ENCODE data around the gene METTL6.

The METTL6 gene

DNA sequence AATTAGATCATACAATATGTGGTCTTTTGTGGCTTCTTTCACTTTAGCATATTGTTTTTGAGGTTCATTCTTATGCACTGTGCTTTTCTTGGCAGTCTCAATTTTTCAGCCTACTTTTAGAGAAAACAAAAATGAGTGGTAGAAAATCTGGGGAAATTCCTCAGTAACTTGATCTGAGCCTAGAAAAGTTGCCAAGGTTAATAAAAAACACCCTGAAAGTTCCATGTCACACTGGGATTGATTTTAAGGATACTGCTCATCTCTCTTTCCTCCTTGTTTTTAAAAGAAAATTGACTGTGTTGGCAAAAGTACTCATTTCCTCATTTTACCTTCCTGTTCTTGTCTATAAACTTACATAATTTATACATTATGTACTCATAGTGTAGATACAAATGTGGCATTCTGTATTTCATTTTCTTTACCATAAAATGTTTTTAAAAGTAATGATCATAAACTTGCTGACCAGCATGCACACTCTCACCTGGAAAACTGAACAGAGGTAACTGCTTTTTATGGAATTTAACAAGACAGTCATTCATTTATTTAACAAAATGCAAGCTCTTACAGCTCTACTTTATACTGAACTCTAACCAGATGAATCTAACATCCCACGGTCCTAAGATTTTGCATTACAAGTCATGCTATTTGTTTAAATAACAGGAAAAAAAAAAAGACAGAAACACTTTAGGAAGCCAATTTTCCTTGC is 66.4 kb downstream of the METTL6 start:
- TF ChIP-seq, protein P1, sequence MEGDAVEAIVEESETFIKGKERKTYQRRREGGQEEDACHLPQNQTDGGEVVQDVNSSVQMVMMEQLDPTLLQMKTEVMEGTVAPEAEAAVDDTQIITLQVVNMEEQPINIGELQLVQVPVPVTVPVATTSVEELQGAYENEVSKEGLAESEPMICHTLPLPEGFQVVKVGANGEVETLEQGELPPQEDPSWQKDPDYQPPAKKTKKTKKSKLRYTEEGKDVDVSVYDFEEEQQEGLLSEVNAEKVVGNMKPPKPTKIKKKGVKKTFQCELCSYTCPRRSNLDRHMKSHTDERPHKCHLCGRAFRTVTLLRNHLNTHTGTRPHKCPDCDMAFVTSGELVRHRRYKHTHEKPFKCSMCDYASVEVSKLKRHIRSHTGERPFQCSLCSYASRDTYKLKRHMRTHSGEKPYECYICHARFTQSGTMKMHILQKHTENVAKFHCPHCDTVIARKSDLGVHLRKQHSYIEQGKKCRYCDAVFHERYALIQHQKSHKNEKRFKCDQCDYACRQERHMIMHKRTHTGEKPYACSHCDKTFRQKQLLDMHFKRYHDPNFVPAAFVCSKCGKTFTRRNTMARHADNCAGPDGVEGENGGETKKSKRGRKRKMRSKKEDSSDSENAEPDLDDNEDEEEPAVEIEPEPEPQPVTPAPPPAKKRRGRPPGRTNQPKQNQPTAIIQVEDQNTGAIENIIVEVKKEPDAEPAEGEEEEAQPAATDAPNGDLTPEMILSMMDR (IDR thresholded peaks at IDR 0.05; ENCODE audit: low read depth, low read length) = no peak
- H3K4me3 ChIP-seq (ENCODE audit: low read depth, low read length) = no peak overlapping the region

All from WI38 (cell line).